GM12878 (cell line): ENCODE measurements around the gene ZNF684. TPM values are rescaled to one million over a fixed set of nuclear protein-coding genes. Genes with fewer than 3 reads are reported as not detected.

Source experiments
- CEBPB ChIP-seq, 2 experiments: fragments of 150-350 bp in 1 of 2; IDR thresholded peaks; 2 replicates each; pipeline ENCODE4 v1.6.1; 2012 to 2014; ENCODE audit warnings: low read depth in 2 of 2, low read length in 2 of 2, borderline replicate concordance in 1 of 2, inconsistent platforms in 1 of 2
- CHD1 ChIP-seq: IDR thresholded peaks from 2 replicates; pipeline ENCODE4 v1.6.1; 2012; ENCODE audit warnings: low read depth, low read length, improper control_type of control experiment
- DPF2 ChIP-seq: fragments of 450-650 bp; IDR thresholded peaks from 2 replicates; pipeline ENCODE4 v1.6.1; 2017; ENCODE audit warnings: mild to moderate bottlenecking
- EGR1 ChIP-seq, 2 experiments: IDR thresholded peaks; 1 replicate in 1 of 2; 2 replicates in 1 of 2; pipeline ENCODE4 v1.6.1; 2011 to 2012; ENCODE audit warnings: low read depth in 2 of 2, low read length in 2 of 2, borderline replicate concordance in 1 of 2, mild to moderate bottlenecking in 1 of 2, moderate library complexity in 1 of 2
- FOXK2 ChIP-seq: fragments of 450-650 bp; IDR thresholded peaks from 2 replicates; pipeline ENCODE4 v1.6.1; 2017; ENCODE audit warnings: mild to moderate bottlenecking, moderate library complexity
- HSF1 ChIP-seq: fragments of 150-350 bp; IDR thresholded peaks from 2 replicates; pipeline ENCODE4 v1.6.1; 2014; ENCODE audit warnings: mild to moderate bottlenecking, low read depth, low read length
- IRF3 ChIP-seq: fragments of 450-650 bp; IDR thresholded peaks from 2 replicates; pipeline ENCODE4 v1.6.1; 2014; ENCODE audit warnings: mild to moderate bottlenecking
- KAT2A ChIP-seq: conservative IDR thresholded peaks from 2 replicates; pipeline ENCODE4 v1.6.1; 2011; ENCODE audit warnings: low read depth, low read length; ENCODE audit not compliant: control insufficient read depth
- MEF2B ChIP-seq: fragments of 450-650 bp; IDR thresholded peaks from 2 replicates; pipeline ENCODE4 v1.6.1; 2018; ENCODE audit warnings: mild to moderate bottlenecking, moderate library complexity; ENCODE audit not compliant: partially characterized antibody, poor library complexity, severe bottlenecking
- MTA3 ChIP-seq: IDR thresholded peaks from 2 replicates; pipeline ENCODE4 v1.6.1; 2012; ENCODE audit warnings: low read length, inconsistent platforms, borderline replicate concordance
- NRF1 ChIP-seq: conservative IDR thresholded peaks from 2 replicates; pipeline ENCODE4 v1.6.1; 2011; ENCODE audit warnings: mild to moderate bottlenecking, low read depth, low read length, improper control_type of control experiment
- POLR2AphosphoS5 ChIP-seq: IDR thresholded peaks from 2 replicates; pipeline ENCODE4 v1.6.1; 2011; ENCODE audit warnings: mild to moderate bottlenecking, low read length, inconsistent platforms
- ZBTB11 ChIP-seq: fragments of 450-650 bp; formaldehyde crosslinking; IDR thresholded peaks from 2 replicates; pipeline ENCODE4 v1.5.0; 2022; ENCODE audit warnings: mild to moderate bottlenecking, missing genetic modification characterization
- polyA plus RNA-seq, 11 experiments: library from polyadenylated mRNA; depleted of rRNA in 4 of 11; unstranded in 6 of 11; stranded (reverse) in 5 of 11; fragments of >200 nt; fragmentation: Nextera tagmentation in 4 of 11; fragmentation: Illumina TruSeq in 1 of 11; extraction: Ambion mirVana in 4 of 11; extraction: Trizol in 1 of 11; gene quantifications; 1 replicate in 1 of 11; 2 replicates in 10 of 11; pipeline versions ENCODE4 v1.2.1 to v1.2.3, GENCODE V29; 2011 to 2016; ENCODE audit warnings: inconsistent platforms in 2 of 11, missing spikeins in 2 of 11, low read depth in 1 of 11
- total RNA-seq, 4 experiments: library from RNA; depleted of rRNA in 3 of 4; stranded (reverse); fragments of >200 nt in 3 of 4; fragmentation: Illumina TruSeq in 1 of 4; extraction: Trizol in 1 of 4; gene quantifications; 2 replicates each; pipeline versions ENCODE4 v1.2.1 to v1.2.3, GENCODE V29; 2013 to 2021
- TF ChIP-seq, protein P1 (sequence below): fragments of 450-650 bp; IDR thresholded peaks from 2 replicates; pipeline ENCODE4 v1.6.1; 2016; ENCODE audit warnings: mild to moderate bottlenecking

ZNF684 gene
- total and polyA plus RNA-seq, 10 of the 15 experiments (the other 5 are each of a cell fraction or from before 2014, with no cell fraction given): 3.8 to 6.8 (median 6.0) TPM

- no peak for TF ChIP-seq KAT2A
- TF ChIP-seq FOXK2: no peak
- TF ChIP-seq EGR1 (IDR thresholded peaks at IDR 0.05; ENCODE audit: borderline replicate concordance in 1 of 2, low read depth in 2 of 2, low read length in 2 of 2): no peak
- TF ChIP-seq CHD1: no peak
- TF ChIP-seq NRF1: no peak
- no peak for TF ChIP-seq MEF2B
- TF ChIP-seq CEBPB (IDR thresholded peaks at IDR 0.05; ENCODE audit: borderline replicate concordance in 1 of 2, low read depth in 2 of 2, low read length in 2 of 2): no peak
- no peak for TF ChIP-seq POLR2AphosphoS5
- TF ChIP-seq HSF1: no peak
- TF ChIP-seq, protein P1, sequence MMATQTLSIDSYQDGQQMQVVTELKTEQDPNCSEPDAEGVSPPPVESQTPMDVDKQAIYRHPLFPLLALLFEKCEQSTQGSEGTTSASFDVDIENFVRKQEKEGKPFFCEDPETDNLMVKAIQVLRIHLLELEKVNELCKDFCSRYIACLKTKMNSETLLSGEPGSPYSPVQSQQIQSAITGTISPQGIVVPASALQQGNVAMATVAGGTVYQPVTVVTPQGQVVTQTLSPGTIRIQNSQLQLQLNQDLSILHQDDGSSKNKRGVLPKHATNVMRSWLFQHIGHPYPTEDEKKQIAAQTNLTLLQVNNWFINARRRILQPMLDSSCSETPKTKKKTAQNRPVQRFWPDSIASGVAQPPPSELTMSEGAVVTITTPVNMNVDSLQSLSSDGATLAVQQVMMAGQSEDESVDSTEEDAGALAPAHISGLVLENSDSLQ: no peak
- no peak for TF ChIP-seq MTA3
- no peak for TF ChIP-seq ZBTB11 (CRISPR knock-in tag)
- TF ChIP-seq IRF3: no peak
- no peak for TF ChIP-seq DPF2
These were observed 23.5 kb upstream of the ZNF684 start (continued) for GRCh38 chr1:40507973-40508372.
